ENCODE measurements around the gene SLC38A10.

The SLC38A10 gene

GRCh38 chr17:81200201-81200600 lies 94.9 kb downstream of the SLC38A10 start:
- no peak for DNase-seq

DNA sequence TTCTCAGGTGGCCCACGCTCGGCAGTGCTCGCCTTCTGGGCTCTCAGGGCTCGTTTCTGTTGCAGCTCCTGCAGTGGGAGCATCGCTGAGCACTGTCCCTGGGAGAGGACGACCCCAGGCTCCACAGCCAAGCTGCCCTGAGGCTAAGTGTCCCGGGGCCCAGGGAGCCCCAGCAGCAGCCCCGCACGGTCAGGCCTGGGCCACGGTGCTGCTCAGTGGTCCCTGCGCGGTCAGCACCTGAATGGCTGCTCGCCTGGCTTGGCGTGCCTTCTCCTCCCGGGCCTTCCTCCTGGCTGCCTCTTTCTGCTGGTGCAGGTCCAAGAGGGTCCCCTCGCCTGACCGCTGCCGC lies 95.7 kb downstream of the SLC38A10 start:
- DNase-seq, result no peak

GRCh38 chr17:81198826-81199481 lies 96.2 kb downstream of the SLC38A10 start:
- no peak for DNase-seq

DNA sequence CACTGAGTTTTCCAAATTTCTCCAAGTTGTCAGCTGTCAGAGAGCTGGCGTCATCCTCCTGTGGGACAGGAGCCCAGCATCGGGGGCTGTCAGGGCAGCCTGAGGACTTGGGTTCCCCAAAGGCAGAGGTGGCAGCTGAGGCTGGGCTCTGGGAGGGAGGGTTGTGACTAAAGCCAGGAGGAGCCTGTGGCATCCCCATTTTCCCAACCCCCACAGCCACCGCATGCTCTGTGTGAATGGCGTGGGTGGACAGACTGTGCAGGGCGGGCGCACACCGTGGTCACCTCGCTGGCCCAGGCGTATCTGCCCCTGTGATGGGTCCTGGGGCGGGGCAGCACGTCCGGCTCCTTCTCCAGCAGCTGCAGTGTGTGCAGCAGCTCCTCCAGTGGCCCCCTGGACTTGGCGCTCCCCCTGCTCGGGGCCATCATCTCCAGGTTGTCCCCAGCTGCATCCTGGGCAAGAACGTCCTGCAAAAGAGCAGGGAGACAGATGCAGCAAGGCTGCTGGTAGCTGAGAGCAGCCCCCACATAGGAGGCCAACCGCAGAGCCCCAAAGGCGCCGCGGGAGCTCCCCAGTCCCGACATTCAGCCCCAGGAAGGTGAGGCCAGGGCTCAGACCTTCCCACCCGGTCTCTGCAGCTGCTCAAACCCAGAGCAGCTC lies 97.1 kb downstream of the SLC38A10 start:
- DNase-seq, result no peak

GRCh38 chr17:81197409-81197795 lies 97.7 kb downstream of the SLC38A10 start:
- DNase-seq, result no peak

DNA sequence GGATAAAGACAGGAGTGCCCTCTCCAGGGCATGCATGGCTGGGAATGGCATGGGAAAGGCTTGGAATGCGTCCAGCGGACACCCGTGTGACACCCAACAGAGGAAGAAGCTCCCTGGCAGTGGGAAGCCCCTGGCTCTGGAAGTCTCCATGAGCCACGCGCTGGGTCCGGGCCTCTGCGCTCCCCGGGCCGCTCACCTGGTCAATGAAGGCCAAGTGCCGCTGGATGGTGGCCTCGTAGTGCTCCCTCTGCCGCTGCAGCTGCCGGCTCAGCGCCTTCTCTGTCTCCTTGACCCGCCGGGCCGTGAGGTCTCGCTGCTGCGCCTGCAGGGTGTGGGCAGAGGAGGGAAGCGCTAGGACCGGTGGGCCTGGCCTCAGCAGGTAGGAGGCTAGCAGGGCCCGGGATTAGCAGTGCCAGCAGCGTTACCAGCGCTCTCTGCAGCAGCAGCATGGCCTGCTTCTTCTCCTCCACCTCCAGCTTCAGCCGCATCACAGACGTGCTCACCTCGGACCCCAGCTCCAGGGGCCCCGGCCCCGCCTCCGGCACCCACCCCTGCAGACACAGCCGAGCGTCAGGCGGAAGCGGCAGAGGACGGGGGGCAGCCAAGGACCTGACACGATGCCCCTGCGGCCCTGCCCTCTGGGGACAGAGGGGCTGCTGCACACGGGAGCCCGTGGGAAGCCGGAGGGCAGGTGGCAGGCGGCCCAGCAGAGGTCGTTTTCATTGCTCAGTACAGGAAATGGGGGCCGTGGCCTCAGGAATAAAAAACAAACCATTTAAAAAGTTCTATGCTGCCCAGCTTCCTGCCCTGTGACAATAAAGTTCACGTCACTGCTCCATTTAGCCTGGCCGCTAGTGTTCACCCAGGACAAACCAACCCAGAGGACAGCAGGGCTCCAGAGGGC lies 98.3 kb downstream of the SLC38A10 start:
- no peak for DNase-seq

DNA sequence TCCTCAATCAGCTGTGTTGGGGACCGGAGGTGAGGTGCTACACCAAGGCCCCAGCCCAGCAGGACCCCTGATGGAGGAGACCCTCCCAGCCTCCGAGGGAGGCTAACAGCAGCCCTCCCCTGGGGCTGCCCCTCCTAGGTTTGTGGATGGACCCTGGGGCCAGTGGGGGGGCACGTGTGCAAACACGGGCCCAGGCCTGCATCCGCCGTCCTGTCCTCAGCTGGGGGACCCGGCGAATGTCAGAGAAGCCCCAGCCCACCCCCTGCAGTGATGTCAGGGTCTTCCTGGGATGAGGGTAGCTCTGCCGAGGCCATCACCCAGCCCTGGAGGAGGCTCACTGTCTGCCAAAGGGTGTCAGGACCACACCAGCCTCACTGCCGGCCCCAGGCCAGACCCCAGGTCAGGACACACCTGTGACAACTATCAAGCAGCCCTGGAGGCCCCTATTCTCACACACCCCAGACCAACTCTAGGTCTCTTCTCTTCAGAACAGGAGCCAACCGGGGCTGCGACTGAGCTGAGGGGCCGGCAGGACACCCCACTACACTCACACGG lies 99.1 kb downstream of the SLC38A10 start:
- DNase-seq, result no peak

Data from NCI-H774 (cell line).